K562 treated with DMSO at 1 percent for 24 hours (cell line): ENCODE results near the gene KRCC1. TPM values are rescaled to one million over a fixed set of nuclear protein-coding genes. Genes with fewer than 3 reads are reported as not detected.

ENCODE experiments used
- total RNA-seq: library from RNA; unstranded; fragments of 300-600 nt; gene quantifications from 2 replicates; pipeline ENCODE4 v1.2.3, GENCODE V29; 2022; ENCODE audit warnings: low read depth; ENCODE audit not compliant: insufficient read depth

The KRCC1 gene
- total RNA-seq: 11.1 and 11.3 TPM in 2 replicates

GRCh38 chr2:88055371-88056128 lies at the start of gene KRCC1:
Gene KRCC1 (minus strand): TSS chr2:88055783. CDS start chr2:88028563, 27,220 bp downstream.

GRCh38 chr2:88067598-88067997 lies 12.0 kb upstream of the KRCC1 start, which contains the start of gene SMYD1:
Gene SMYD1 (plus strand): TSS chr2:88067825. CDS start chr2:88067865, 40 bp downstream.

GRCh38 chr2:88016086-88016959 lies 39.3 kb downstream of the KRCC1 start, which contains the start of gene RNU2-63P:
Gene RNU2-63P (minus strand): TSS chr2:88016547.

Other genes with a start within 250 kb of the KRCC1 start
- 2.6 and 4.5 TPM in 2 replicates for gene RGPD2, start 230.0 kb downstream of the KRCC1 start, total RNA-seq
- not detected in 2 replicates for gene RNU2-63P, start 39.2 kb downstream of the KRCC1 start, total RNA-seq
- not detected in 2 replicates for gene SMYD1, start 12.0 kb upstream of the KRCC1 start, total RNA-seq
- gene FABP1, start 72.3 kb upstream of the KRCC1 start, total RNA-seq: not detected in 2 replicates
- gene THNSL2, start 114.6 kb upstream of the KRCC1 start, total RNA-seq: not detected in 2 replicates